Activated T-cell treated with anti-CD3 and anti-CD28 coated beads, Interleukin-2, amount 50 U/mL, for 24 hours (primary cell): ENCODE results near the gene SLC41A1.

Experiments
- DNase-seq: peaks from one replicate; pipeline ENCODE4 v3.0.0-alpha.2; 2020
- H3K27ac Mint-ChIP-seq: 2 replicates; pipeline ENCODE4 v1.8.0; 2020; ENCODE audit warnings: mild to moderate bottlenecking, mixed read lengths
- H3K27me3 Mint-ChIP-seq: 2 replicates; pipeline ENCODE4 v1.8.0; 2020; ENCODE audit warnings: mixed read lengths
- H3K36me3 Mint-ChIP-seq: 2 replicates; pipeline ENCODE4 v1.8.0; 2020; ENCODE audit warnings: low read depth, mixed read lengths
- H3K4me1 Mint-ChIP-seq: 2 replicates; pipeline ENCODE4 v1.8.0; 2020; ENCODE audit warnings: low read depth, mixed read lengths
- H3K4me3 Mint-ChIP-seq: 2 replicates; pipeline ENCODE4 v1.8.0; 2020; ENCODE audit warnings: mild to moderate bottlenecking, moderate library complexity, mixed read lengths
- H3K9me3 Mint-ChIP-seq: 2 replicates; pipeline ENCODE4 v1.8.0; 2020; ENCODE audit warnings: mixed read lengths

The SLC41A1 gene

DNA sequence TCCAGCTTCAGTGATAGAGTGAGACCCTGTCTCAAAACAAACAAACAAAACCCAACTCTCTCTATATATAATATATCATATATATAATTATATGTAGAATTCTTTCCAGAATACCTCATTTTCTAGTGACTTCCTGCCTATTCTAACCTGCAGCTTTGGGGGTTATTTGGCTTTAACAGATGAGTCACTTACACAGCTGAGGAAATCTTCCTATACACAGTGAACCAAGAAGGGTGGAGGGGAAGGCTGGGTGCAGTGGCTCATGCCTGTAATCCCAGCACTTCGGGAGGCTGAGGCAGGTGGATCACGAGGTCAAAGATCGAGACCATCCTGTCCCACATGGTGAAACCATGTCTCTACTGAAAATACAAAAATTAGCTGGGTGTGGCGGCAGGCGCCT, 47.0 kb downstream of the SLC41A1 start:
- Mint-ChIP-seq H3K9me3 (no peaks in the 10 kb centered on the region), H3K27ac (peak overlapping the region; percentile 50), H3K4me1 (peaks cover 22% of the 10 kb centered on the region), H3K4me3 (no peak overlapping the region), H3K27me3 (no peaks in the 10 kb centered on the region), H3K36me3 (peaks cover 35% of the 10 kb centered on the region)
- DNase-seq: no peak

DNA sequence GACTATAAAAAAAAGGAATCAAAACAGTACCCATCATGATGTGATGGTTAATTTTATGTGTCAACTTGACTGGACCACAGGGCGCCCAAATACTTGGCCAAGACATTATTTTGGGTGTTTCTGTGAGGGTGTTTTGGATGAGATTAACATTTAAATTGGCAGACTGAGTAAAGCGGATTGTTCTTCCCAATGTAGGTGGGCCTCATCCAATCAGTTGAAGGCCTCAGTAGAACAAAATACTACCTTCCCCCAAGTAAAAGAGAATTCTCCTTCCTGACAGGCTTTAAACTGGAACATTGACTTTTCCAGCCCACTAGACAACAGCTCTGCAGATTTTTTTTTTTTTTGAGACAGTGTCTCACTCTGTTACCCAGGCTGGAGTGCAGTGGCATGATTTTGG, 48.4 kb downstream of the SLC41A1 start:
- no peaks in the 10 kb centered on the region for H3K27me3 Mint-ChIP-seq
- peaks cover 22% of the 10 kb centered on the region for H3K4me1 Mint-ChIP-seq
- H3K4me3 Mint-ChIP-seq: no peak overlapping the region
- H3K27ac Mint-ChIP-seq: peak overlapping the region; percentile 39
- H3K9me3 Mint-ChIP-seq: no peaks in the 10 kb centered on the region
- no peak for DNase-seq
- peaks cover 22% of the 10 kb centered on the region for H3K36me3 Mint-ChIP-seq

DNA sequence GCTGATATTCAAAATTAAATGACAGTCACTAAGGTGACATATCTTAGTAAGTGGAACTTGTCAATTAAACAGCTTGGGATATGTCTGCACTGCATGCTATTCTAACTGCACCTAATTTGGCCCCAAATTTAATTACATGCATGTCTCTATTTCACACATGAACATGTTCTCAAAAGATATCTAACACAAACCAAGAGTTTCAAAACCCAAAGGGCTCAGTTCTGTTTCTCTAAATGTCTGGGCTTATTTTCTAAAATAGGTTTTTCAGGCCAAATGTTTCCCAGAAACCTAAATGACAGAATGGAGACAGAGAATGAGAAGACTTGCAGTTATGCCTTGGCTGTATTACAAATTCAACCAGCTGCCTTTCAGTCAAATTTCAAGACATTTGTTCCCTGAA, 49.0 kb downstream of the SLC41A1 start:
- peak overlapping the region; percentile 39 for H3K27ac Mint-ChIP-seq
- peaks cover 22% of the 10 kb centered on the region for H3K4me1 Mint-ChIP-seq
- no peak for DNase-seq
- no peaks in the 10 kb centered on the region for H3K9me3 Mint-ChIP-seq
- peaks cover 16% of the 10 kb centered on the region for H3K36me3 Mint-ChIP-seq
- no peaks in the 10 kb centered on the region for H3K27me3 Mint-ChIP-seq
- H3K4me3 Mint-ChIP-seq: no peak overlapping the region

DNA sequence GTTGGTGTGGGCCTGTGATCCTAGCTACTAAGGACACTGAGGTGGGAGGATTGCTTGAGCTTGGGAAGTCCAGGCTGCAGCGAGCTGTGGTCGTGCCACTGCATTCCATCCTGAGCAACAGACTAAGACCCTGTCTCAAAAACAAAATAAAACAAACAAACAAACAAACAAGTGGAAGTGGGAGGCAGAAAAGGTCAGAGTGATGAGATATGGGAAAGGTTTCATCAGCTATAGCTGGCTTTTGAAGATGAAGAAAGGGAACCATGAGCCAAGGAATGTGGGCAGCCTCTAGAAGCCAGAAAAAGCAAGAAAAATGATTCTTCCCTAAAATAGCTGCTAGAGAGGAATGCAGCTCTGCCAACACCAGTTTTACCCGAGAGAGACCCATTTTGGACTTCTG, 52.4 kb downstream of the SLC41A1 start:
- Mint-ChIP-seq H3K27me3 (no peaks in the 10 kb centered on the region), H3K27ac (no peak overlapping the region), H3K36me3 (no peaks in the 10 kb centered on the region), H3K4me3 (no peak overlapping the region), H3K4me1 (peaks cover 12% of the 10 kb centered on the region), H3K9me3 (no peaks in the 10 kb centered on the region)
- DNase-seq: no peak

DNA sequence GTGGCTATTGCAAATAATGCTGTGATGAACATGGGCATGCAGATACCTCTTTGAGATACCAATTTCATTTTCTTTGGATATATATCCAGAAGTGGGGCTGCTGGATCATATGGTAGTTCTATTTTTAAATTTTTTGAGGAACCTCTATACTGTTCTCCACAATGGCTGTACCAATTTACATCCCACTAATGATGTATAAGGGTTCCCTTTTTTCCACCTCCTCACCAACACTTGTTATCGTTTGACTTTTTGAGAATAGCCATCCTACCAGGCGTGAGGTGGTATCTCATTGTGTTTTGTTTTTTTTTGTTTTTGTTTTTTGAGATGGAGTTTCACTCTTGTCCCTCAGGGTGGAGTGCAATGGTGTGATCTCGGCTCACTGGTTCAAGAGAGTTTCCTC, 56.4 kb downstream of the SLC41A1 start:
- DNase-seq: no peak
- Mint-ChIP-seq H3K27ac (no peak overlapping the region), H3K27me3 (no peaks in the 10 kb centered on the region), H3K4me3 (no peak overlapping the region), H3K4me1 (no peaks in the 10 kb centered on the region), H3K36me3 (no peaks in the 10 kb centered on the region), H3K9me3 (no peaks in the 10 kb centered on the region)

DNA sequence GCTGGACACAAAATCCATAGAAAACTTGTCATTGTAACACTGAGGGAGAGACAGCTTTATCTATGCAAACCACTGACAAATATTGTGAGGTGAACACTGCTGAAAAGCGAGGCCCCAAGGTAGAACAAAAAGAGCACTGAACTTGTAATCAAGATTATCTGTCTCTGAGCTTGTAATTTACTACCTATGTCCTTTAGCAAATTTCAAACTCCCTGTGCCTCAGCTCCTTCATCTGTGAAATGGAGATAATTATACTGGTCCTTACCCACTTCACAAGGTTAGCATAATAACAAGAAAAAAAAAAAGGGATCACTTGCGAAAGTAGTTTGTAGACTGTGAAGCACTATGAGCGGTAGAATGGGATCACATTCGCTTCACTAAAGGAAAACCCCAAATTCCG, 58.1 kb downstream of the SLC41A1 start:
- H3K36me3 Mint-ChIP-seq: peaks cover 4% of the 10 kb centered on the region
- H3K27me3 Mint-ChIP-seq: no peaks in the 10 kb centered on the region
- H3K4me3 Mint-ChIP-seq: no peak overlapping the region
- H3K4me1 Mint-ChIP-seq: peaks cover 11% of the 10 kb centered on the region
- no peaks in the 10 kb centered on the region for H3K9me3 Mint-ChIP-seq
- no peak for DNase-seq
- no peak overlapping the region for H3K27ac Mint-ChIP-seq

DNA sequence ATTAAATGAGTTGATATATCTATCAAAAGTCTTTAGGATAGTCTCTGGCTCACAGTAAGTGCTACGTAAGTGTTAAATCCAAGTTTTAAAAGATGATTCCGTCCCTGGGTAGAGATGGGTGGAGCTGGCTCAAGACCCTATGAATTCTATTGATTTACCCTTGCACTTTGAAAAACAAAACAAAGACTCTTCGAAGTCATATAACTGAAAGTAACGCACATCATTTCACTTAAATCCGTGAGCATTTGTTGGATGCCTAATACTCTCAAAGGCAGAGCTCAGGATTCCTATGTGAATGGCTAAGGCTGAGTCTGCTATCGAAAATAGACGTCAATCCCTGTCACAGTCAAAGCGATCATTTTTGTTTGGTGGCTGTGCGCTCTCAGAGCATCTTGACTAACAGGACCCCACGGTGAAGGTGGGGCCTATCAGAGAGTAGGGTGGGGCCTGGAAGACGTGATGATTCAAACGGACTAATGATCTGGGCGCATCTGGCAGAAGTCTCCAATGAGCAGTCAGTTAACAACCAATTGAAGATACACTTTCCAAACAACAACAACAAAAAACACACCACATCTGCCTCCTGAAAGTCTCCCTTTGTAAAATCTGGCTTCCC, 61.9 kb downstream of the SLC41A1 start:
- peak overlapping the region; percentile 90 for H3K4me3 Mint-ChIP-seq
- H3K27me3 Mint-ChIP-seq: no peaks in the 10 kb centered on the region
- peaks cover 33% of the 10 kb centered on the region for H3K4me1 Mint-ChIP-seq
- no peaks in the 10 kb centered on the region for H3K9me3 Mint-ChIP-seq
- peaks cover 35% of the 10 kb centered on the region for H3K36me3 Mint-ChIP-seq
- DNase-seq: no peak
- H3K27ac Mint-ChIP-seq: peak overlapping the region; percentile 99

DNA sequence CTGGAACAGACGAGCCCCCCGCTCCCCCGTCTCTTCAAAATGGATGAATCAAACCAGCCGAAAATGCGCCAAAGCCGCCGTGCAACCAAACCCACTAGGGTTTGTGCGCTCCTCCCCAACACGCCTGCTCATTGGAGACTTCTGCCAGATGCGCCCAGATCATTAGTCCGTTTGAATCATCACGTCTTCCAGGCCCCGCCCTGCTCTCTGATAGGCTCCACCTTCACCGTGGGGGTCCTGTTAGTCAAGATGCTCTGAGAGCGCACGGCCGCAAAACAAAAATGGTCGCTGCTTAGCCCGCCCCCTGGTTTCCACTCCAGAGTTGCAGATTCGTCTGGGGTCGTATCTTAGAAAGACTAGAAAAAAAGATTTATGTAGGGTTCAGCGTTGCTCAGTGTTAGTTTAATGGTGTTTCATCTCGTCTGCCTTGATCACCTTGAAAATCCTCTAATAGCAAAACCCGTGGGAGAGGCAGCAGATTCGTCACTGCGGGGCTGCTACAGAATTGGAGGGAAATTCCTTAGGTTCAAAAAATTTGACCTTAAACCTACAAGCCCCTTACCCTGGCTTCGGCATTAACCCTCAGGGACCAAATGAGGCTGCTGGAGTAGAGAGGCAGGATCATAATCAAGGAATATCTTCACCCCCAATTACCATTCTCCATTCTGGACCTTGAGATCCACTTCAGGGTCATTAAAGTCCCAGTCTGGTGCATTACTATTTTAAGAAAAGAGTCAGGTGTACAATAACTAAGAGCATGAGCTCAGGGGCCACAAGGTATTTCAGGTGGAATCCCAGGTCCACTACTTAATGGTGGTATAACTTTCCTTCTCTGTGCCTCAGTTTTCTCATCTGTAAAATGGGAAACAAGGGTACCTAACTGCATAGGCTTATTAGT, 62.6 kb downstream of the SLC41A1 start, which contains the start of gene NUCKS1:
Gene NUCKS1, minus strand, starts transcription at position 45 of the 898 bp plus-strand sequence. CDS start 209 bp downstream, outside the sequence.
- DNase-seq: peak; percentile 93
- peaks cover 42% of the 10 kb centered on the region for H3K36me3 Mint-ChIP-seq
- H3K4me1 Mint-ChIP-seq: peaks cover 38% of the 10 kb centered on the region
- peak within 1 kb of the TSS; percentile 99 for H3K27ac Mint-ChIP-seq
- H3K4me3 Mint-ChIP-seq: peak within 1 kb of the TSS; percentile 90
- no peaks in the 10 kb centered on the region for H3K27me3 Mint-ChIP-seq
- H3K9me3 Mint-ChIP-seq: no peaks in the 10 kb centered on the region

DNA sequence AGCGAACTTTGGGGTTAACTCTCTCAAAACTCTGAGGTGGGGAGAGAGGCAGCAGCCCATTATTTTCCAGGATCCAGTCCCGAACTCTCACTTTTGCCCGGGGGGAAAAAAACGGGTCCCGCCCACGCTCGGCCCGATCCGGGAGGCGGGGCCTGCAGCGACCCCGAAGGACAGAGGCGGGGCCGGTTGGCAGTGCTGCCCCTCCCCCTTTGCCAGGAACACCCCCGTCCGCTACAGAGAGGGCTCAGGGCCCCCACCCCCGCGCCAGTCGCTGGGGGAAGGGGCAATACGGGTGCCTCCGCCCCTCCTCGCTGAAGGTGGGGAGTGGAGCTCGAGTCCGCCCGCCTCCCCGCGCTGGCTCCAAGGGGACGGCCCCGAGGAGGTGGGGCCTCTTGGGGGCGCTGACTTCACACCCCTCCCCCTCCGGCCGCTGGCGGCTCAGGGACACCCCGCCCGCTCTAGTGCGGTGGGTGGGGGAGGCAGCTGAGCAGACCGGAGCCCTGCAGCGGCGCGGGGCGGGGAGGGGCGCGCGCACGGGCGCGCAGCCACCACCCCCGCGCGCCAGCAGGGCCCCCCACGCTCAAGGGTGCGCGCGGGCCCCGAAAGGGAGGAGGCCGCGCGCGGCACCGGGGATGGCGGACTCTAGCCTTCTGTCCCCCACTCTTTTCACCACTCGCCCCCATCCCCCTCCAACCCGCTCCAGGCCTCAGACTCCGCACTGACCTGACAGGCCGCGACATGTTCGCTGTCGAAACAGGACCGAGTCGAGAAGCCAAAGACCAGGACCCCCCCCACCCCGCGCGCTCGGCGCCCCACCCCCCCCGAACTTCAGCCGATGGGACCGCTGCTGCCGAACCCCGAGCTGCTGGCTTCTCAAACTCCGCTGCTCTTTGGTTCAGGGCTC, 63.5 kb downstream of the SLC41A1 start:
- H3K4me1 Mint-ChIP-seq: peaks cover 45% of the 10 kb centered on the region
- no peaks in the 10 kb centered on the region for H3K27me3 Mint-ChIP-seq
- no peaks in the 10 kb centered on the region for H3K9me3 Mint-ChIP-seq
- H3K36me3 Mint-ChIP-seq: peaks cover 49% of the 10 kb centered on the region
- peak overlapping the region; percentile 99 for H3K27ac Mint-ChIP-seq
- peak overlapping the region; percentile 90 for H3K4me3 Mint-ChIP-seq
- DNase-seq: peak; percentile 98

DNA sequence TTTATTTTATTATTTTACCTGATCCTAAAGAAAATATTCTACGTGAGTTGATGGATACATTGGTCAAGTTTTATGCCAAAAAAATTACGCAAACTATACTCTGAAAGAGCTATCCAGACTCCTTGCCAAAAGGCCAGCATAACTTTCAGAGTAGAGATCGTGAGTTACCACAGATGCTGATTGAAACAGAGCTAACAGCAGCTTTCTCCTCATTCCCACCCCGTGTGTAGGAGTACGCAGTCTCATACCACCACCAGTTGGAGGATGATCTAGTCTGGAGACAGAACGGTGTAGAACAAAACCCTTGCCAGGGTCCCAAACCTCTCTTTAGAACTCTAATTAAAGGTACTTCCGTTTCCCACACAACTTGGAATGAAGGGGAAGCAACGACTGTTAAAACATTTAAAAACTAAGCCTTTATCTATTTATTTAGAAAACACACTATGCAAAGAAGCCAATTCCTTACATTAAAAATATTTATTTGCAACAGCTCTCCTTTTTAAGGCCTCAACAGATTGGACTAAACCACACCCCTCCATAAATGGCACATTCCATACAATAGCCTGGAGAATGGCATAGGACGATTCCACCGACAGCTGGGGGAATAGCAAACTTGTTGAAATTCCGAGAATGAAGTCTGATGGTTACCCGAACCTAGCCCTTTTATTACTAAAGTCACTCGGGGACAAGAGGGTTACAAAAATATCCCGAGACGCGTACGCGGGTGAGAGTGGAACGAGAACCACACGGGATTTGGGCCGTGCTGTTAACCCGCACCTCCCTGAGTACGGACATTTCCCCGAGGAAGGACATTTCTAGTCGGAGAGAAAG, 64.4 kb downstream of the SLC41A1 start:
- DNase-seq: no peak
- Mint-ChIP-seq H3K36me3 (peaks cover 57% of the 10 kb centered on the region), H3K27me3 (no peaks in the 10 kb centered on the region), H3K9me3 (no peaks in the 10 kb centered on the region), H3K27ac (peak overlapping the region; percentile 93), H3K4me3 (peak overlapping the region; percentile 90), H3K4me1 (peaks cover 52% of the 10 kb centered on the region)

DNA sequence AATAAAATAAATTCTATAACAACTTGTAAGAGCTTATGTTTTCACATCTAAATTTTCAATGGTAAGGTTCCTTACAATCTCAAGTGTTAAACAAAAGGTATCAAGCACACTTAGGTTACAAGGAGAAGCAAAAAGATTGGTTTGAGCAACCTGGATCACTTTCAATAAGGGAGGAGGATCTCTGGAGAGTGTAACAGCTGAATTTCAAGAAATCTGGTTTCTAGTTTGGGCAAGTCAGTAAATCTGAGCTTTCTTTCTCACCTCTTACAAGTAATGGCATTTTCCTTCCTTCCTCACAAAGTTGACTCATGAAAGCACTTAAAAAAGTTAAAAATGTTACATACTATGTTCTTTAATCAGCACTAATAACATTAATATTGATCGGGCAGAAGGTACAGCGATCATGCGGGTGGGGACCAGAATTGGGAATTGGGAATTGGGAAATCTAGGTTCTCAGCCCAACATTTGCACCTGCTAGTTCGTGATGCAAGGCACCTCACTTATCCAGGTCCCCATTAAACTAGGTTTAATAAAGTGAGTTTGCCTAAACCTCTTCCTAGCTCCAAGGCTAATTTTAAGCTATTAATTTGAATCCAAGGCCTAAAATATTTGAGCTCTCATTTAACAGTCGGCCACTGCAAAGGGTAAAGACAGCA, 66.1 kb downstream of the SLC41A1 start:
- peaks cover 65% of the 10 kb centered on the region for H3K4me1 Mint-ChIP-seq
- H3K36me3 Mint-ChIP-seq: peaks cover 69% of the 10 kb centered on the region
- H3K4me3 Mint-ChIP-seq: peak overlapping the region; percentile 90
- H3K27ac Mint-ChIP-seq: peak overlapping the region; percentile 75
- DNase-seq: no peak
- H3K27me3 Mint-ChIP-seq: no peaks in the 10 kb centered on the region
- no peaks in the 10 kb centered on the region for H3K9me3 Mint-ChIP-seq

DNA sequence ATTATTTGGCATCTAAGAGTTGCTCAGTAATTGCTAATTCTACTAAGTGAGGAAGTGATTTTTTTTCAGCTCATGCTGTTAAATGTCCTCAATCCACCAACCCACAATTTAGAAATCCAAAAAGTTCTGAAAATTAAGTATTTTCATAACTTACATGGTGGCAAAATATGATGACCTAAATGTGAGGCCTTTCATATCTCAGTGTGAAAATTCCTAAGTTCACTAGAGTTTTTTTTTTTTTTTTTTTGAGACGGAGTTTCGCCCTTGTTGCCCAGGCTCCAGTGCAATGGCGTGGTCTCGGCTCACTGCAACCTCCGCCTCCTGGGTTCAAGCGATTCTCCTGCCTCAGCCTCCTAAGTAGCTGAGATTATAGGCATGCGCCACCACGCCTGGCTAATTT, 68.6 kb downstream of the SLC41A1 start:
- no peaks in the 10 kb centered on the region for H3K9me3 Mint-ChIP-seq
- no peaks in the 10 kb centered on the region for H3K27me3 Mint-ChIP-seq
- H3K4me3 Mint-ChIP-seq: no peak overlapping the region
- DNase-seq: no peak
- no peak overlapping the region for H3K27ac Mint-ChIP-seq
- peaks cover 77% of the 10 kb centered on the region for H3K36me3 Mint-ChIP-seq
- H3K4me1 Mint-ChIP-seq: peaks cover 64% of the 10 kb centered on the region

DNA sequence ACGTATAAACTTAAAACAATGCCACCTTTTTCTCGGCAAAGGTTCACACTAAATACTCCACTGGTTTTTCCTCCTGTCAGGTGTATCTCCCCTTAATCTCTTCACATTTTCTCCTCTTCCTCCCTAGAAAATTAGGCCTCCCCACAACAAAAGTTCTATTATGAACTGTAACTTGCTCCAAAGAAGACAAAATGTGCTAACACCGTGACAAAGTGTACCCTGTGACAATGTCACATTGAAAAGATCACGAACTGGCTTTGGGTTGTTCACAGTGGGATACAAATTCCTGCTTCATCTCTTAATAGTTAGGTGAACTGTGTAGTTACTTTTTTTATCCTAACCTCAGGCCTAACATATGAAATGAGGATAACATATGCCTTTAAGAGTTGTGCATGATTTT, 69.0 kb downstream of the SLC41A1 start:
- Mint-ChIP-seq H3K27ac (no peak overlapping the region), H3K9me3 (no peaks in the 10 kb centered on the region), H3K4me3 (no peak overlapping the region), H3K27me3 (no peaks in the 10 kb centered on the region), H3K36me3 (peaks cover 79% of the 10 kb centered on the region), H3K4me1 (peaks cover 68% of the 10 kb centered on the region)
- DNase-seq: no peak
